Stimulated activated CD8-positive, alpha-beta memory T cell treated with anti-CD3 and anti-CD28 coated beads, Interleukin-15, amount 100 ng/mL, for 24 hours (primary cell): ENCODE measurements around the gene PPP1R14C.

Experiments used
- DNase-seq: peaks from one replicate; pipeline ENCODE4 v3.0.0-alpha.2; 2020; ENCODE audit warnings: low read depth

Gene PPP1R14C

DNA sequence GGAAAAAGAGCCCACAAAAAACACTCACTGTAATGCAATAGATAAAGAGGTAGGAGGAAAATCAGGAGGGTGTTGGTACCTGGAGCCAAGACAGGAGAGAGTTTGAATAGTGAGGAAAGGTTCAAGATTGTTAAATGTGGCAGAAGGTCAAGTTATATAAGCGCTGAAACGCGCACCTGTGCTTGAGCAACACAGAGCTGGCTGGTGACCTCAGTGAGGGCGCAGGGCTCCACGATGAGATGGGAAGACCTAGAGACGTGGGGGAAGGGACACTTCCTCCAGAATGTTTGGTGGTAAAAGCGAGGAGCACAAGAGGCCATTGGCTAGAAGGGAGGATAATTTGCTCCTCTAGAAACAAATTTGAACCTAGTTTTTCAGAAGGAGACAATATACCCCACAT is 4.2 kb upstream of the PPP1R14C start:
- no peak for DNase-seq

DNA sequence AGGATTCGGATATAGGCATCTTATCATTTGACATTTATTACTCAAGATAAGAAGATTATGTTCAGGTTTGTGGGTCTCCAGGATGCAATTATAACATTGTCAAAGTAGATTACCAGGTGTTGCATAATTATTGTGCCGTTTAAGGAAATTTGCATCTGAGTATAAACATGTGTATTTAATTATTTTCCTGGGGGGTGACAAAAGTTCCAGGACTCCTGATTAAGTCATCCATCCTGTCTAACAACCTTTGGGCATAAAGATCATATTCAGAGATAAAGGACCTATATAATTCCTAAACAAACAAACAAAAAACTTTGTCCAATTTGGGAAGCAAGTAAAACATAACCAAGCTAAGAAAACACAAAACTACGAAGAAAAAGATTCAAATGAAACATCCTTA is 3.3 kb upstream of the PPP1R14C start:
- no peak for DNase-seq

DNA sequence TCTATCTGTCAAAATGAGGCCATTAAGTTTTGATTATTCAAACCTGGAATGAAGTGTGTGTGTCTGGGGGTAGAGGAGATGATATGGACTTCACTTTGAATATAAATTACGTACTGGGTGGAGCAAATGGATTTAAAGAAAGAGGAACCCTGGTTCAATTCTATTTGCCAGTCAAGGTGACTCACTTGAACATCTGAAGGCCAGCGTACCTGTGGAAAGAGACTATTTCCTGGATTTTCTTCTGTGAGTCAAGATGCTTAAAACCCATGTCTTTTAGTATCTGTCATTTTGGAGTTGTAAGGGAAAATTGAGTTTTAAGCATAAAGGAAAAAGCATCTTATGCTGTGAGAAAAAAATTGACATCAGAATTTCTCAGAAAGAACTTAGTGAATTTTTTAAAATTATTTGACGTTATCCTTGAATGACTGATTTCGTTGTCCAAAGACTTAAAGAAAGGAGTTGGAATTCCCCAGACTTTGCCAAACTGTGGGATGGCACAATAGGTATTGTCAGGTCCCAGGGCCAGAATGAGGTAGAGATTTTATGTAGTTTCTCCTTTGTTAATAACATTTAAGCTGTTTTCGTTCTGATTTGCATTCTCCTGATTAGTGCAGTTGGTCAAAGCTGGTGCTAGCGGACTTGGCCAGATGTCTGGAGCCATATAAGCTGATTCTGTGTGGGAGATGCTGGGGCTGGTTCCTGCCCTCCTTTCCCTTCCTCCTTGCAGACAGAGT is 2.4 kb upstream of the PPP1R14C start:
- no peak for DNase-seq

DNA sequence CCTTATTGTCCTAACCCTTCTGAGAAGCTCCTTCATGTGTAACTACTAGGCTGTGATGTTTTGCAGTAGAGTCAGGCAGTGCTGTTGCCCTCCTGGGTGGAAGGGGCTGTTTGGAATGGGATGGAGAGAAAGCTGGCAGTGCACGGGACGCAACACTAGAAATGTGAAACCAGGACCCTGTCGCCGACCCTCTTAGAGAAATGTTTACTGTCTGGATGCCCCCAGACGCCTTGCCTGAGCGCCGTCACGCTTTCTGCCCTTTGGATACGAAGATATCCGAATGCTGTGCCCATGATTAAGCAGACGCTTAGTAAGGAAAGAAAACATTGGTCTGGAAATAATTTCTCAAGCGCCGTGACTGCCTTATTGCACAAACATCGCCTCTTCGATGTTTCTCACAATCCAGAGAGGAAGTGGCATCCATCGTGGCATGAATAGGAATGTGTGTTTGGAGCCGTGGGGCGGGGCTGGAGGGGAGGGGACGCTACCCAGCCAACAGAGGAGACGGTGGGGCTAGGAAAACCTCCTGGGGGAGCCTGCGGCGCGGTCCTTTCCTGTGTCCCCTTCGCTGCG is 661 bp upstream of the PPP1R14C start:
- no peak for DNase-seq

DNA sequence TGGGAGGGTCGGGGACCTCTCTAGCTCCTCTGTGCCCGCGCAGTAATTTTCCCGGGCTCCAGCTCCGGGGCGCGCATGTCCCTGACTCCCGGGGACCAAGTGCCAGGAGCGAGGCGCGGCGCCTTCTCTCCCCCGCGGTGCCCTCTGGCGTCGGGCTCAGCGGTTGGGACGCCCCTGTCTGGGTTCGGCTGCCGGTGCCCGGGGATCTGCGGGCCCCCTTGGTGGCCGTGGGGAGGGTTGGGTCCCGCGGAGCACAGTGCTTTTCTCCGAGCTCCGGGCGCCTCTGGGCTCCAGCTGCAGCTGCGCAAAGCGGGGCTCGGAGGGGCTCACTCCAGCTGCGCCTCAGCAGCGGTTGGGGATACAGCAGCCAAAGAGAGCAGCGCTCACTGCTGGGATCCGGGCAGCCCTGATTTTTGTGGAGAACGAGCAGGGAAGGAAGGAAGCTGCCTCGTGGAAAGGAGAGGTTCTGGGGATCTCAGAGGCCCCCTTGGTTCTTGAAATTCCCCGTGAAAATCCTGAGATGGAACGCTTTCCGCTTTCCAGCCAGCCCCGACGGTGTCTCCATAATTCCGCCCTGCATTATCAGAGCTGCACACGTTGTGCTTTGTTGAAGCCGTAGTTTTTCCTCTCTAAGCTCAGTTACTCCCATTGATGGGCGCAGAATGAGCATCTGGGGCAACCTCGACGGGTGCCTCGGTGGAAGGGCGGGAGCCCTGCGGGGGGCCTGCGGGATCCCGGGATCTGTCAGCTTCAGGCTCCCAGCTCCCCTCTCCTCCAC is 861 bp downstream of the PPP1R14C start:
- DNase-seq: no peak

DNA sequence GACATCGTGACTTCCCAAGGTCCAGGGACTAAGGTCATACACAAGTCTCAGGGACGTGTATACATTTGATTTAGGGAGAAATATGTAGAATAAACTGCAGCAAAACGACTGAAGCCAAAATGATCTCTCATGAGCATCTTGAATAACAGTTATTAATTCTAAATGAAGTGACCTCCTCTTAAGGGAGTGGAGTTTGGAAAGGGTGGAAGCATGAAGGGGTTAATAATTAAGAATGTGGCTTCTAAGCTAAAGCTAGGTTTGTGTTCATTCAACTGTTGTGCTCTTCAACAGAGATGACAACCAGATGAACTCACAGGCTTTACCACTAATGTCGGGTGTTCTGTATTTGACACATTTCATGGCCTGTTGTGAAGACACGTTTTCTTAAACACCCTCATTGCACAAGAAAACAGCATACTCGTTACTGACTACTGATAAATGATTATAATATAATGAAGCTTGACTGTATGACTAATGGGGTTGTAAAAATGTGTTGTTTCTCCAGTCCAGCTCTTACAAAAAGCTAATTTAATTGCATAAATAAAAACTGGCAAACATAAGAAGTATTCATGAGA is 1.5 kb downstream of the PPP1R14C start:
- DNase-seq: no peak

DNA sequence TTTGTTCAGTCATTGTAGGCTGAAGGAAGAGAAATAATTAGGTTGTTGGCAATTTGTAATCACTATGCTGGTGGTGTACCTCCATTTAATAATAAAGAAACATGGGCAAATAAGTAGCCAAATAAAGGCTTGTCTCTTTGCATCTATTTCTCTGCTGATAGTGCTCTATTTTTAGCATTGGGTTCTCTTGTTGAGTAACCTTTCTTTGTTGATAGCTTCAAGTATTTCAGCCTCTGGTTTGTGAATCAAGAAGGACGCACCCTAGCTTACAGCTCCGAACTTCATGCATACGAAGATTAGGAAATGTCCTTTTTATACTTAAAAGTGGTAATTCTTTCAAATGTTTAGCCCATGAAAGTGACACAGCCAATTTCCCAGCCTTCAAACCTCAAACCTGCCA is 2.6 kb downstream of the PPP1R14C start:
- no peak for DNase-seq

DNA sequence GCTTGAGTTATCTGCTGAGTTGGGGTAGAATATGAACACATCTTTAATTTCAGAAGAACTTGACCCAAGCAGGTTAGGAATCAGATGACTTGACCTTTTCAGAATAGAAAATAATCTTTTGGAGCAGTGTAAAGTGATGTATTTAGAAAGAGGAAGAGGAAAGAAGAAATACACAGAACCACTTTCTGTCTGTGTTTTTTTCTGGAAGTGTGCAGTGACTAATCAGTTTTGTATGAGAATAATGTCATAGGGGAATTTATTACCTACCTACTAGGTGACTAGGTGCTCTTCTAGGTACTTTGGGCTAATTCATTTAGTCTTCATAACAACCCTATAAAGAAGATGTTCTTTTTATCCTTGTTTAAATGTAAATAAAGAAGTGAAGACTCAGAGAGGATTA is 3.0 kb downstream of the PPP1R14C start:
- no peak for DNase-seq

DNA sequence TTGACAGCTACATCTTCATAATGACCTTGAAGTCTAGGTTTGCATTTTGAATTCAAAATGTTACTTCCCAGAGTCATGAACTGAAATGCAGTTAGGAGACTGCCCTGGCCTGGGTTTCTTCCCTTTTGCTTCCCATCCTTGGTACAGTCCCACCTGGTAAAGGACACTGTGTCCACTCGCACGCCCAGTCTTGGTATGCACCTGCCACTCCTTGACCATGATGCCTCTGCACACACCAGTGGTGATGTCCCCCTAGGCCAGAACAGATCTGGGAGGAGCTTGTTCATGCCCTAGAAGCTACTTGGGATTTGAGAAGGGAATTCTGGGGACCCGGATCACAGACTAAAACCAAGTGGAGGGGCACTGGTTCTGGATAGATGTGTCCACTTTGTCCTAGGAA is 3.6 kb downstream of the PPP1R14C start:
- DNase-seq: no peak

DNA sequence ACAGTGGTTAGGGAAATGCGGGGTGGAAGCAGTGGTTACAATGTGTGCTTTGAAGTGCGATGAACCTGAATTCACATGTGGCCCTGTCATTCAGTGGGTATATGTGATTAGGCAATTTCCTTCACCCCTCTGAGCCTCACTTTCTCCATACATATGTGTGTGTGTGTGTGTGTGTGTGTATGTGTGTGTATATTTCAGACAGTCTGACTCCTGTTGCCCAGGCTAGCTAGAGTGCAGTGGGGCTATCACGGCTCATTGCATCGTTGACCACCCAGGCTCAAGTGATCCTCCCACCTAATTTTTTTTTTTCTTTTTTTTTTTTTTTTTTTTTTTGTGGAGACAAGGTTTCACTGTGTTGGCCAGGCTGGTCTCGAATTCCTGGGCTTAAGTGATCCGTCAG is 6.3 kb downstream of the PPP1R14C start:
- no peak for DNase-seq

DNA sequence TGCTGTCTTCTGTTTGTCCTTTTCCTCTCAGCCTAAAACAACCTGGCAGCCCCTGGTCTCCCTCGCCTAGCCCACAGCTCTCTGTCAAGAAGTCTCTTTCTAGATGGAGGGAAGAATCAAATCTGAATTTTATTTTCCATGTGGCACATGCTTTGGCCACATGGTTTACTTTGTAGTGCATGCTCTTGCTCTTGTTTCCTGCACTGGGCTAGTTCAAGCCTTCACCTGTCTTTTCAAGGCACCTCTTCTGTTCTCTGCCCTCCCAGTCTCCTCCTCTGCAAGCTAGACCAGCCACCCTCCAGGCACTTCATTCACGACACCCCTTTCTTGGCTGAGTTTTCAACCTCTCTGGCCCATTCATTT is 7.6 kb downstream of the PPP1R14C start:
- DNase-seq: no peak

DNA sequence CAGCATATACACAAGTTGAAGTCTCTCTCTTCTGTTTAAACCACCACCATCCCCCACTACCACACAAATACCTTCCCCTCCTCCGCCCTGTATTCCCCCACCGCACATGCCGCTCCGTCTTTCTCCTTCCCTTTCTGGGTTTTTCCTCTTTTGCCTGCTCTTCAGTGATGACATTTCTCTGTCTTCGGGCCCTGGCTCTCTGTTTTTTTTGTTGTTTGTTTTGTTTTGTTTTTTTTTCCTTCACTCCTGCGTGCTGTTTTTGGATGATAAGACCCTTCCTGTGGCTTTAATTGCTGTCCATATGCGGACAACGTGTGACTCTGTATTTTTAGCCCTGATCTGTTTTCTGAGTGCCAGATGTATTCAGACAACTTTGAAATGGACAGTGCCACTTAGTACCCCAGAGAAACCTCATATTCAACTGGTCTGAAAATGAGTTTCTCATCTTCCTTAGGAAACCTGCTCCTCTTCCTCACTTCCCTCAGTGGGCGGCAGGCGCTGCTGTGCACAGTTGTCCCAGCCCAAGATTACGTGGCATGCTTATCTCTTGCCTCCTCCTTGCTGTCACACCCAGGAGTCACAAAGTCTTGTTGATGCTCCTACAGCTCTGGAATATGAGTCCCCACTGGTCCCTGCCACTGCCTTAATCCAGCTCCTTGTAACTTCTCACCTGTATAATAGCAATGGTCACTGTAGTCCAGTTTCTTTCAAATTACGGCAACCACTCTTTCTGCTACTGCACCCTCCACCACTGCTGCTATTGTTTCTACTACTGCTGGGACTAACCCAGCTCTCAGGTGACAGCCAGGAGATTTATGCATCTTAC is 8.2 kb downstream of the PPP1R14C start:
- DNase-seq: no peak

DNA sequence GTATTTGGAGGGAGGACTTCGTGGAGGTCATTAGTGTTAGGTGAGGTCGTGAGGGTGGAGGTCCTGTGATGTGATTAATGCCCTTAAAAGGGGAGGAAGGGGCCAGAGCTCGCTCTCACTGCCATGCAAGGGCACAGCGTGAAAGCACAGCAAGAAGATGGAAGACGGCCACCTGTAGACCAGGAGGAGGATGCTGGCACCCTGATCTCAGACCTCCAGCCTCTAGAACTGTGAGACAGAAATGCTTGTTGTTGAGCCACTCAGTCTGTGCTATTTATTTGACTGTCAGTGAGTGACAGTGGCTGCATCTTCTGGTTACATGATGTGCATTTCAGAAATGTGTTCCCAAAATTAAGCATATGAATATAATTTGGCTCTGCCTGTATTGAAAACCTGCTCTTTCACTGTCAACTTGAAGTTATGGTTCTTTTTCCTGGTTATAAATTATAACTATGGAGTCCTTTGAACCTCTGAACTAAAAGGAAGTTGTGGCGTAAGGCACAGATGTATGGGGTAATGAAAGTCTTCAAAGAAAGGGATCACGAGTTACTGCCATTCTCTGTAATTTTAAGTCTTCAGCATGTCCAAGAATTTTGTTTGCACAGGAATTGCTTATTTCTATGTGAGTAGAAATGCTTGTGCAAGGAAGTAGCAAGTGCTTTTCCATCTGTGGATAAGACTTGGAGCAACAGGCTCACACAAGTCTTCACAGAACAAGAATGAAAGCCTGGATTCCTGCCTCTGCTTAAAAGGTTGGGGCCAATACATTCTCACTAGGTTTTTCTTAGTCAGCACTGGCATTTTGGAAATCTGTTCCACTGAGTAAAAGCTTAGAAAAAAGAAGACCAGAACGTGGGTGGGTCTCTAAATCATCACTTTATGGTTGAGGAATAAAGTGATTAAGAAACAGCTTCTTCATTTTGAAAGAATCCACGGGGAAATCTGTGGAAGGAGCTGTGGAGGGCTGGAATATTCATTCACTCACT is 10.3 kb downstream of the PPP1R14C start:
- no peak for DNase-seq

DNA sequence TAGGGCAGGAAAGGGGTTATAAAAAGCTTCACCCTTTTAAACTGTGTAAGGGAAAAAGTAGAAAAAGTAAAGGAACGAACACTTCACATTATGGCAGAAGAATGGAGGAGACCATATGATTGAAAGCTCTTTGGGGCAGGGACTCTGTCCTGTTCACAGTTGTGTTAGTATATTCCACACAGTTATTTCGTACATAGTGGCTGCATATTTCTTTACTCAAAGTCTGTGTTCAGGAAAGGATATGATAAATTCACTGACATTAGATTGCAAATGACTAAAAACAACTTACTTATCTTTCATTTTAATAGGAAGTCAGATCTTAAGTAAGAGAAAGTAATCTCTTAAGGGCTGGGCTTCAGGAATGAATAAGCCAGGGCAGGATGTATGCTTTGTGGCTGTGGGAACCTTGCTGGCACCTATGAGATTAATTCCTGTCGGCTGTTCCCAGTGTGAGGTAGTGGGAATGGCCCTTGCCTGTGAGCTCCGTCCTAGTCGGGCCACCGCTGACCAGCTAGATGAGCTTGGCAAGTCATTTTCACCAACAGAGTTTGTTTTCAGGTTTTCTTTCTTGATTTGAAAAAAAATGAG is 11.2 kb downstream of the PPP1R14C start:
- DNase-seq: no peak

DNA sequence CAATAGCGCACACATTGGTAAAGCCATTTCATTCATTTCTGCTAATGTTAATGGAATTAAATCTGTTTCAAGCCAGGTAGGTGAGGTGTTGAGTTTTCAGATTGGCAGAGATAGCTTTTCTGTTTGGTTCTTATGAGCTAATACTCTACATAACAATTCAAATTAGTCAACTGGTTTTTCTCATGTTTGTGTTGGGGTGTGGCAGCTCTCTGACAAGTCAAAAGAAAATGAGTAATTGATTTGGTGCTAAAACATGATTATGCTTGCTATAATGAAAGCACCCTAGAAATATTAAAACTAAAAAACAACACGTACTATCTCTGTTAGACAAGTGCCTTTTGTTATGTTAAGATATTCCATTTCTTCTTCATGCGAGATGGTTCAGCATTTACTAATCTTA is 13.6 kb downstream of the PPP1R14C start:
- no peak for DNase-seq

DNA sequence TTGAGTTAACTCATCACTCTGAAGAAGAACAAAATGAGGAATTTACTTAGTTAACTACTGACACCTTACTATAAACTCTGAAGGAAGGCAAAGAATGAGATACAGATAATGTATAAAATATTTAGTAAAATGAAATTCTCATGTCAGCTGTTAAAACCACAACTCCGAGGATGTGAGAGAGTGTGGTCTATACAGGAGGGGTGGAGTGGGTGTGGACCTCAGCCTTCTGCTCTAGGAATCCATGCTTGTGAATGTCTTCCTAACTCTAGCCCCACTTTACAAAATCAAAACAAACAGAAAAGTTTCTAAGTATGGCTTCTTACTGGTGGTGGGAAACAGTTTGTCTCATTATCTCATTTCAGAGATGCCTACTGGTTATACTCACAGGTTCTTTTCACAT is 14.2 kb downstream of the PPP1R14C start:
- no peak for DNase-seq

DNA sequence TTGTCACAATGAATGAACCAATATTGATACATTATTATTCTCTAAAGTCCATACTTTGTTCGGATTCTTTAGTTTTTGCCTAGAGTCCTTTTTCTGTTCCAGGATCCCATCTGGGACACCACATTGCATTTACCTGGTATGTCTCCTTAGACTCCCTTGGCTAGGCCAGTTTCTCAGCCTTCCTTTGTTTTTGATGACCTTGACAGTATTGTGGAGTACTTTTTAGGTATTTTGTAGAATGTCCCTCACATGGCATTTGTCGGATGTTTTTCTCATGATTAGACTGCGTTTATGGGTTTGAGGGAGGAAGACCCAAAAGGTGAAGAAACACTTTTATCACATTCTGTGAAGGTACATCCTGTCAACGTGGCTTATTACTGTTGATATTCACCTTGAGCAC is 16.9 kb downstream of the PPP1R14C start:
- no peak for DNase-seq

DNA sequence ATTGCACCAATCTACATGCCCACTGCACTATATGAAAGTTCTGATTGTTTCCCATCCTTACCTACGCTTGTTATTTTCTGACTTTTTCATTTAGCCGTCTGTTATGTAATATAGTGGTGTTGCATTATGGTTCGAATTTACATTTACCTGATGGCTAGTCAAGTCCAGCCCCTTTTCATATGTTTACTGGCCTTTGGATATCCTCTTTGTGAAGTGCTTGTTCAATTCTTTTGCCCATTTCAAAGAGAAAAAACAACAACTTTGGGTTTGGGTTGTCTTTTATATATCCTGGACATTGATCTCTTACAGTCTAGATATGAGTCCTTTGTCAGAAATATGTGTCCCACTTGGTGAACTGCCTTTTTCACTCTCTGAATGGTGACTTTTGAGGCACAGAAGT is 21.1 kb downstream of the PPP1R14C start:
- DNase-seq: no peak

DNA sequence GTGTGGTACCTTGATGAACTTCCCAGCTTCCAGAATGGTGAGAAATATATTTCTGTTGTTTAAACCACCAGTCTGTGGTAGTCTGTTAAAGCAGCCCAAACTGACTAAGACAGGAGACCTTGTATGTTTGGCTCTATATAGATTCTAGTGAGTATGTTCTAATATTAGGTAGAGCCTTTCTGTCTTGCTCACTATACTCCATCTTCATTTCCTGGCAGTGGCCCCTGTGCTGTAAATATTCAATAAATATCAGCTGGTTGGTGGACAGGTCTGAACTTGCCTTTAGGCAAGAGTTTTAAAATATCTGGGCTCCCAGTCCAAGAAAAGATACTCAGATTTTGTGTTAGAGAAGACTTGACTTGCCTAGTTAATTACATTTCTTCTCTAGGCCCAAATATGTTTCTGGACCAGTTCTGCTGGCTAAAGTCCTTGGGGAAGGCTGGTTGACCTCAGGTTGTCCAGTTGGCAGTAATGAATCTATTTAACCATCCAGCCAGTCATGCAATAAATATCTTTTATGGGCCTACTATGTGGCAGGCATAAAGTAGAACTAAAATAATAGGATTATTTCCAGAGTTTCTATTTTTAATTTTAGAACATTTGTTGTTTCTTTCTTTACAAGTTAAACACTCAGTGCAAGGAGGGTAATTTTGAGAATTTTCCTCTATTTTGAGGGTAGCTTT is 22.3 kb downstream of the PPP1R14C start:
- no peak for DNase-seq

DNA sequence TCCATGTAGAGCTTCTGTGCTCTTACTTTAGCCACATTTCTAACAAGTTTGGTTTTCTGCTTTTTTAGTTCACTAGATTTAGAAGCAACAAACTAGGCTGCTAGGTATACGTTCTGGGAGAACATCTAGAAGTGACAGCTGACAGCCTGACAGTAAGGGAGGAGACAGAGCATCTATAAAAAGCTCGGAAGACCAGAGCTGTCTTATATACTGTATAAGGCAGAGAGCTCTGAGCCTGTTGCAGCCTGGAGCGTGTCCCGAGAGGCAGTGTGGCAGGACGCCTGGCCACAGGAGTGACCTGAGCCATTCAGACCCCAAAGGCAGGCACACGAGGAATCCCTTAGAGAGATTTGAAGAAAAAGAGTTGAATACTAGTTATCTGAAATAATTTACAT is 24.6 kb downstream of the PPP1R14C start:
- no peak for DNase-seq
